HG02610 (cell line): ENCODE results near the gene DCTN4.

ENCODE experiments used
- ATAC-seq: cut with Tn5 transposase; IDR thresholded peaks from one replicate; pipeline ENCODE4 v1.9.1; 2021; ENCODE audit warnings: mild to moderate bottlenecking, moderate library complexity; ENCODE audit not compliant: unreplicated experiment

The DCTN4 gene

GRCh38 chr5:150672237-150672883 lies 86.5 kb downstream of the DCTN4 start:
- no peak for ATAC-seq

GRCh38 chr5:150671509-150672236 lies 87.1 kb downstream of the DCTN4 start:
- no peak for ATAC-seq

GRCh38 chr5:150670948-150671310 lies 87.9 kb downstream of the DCTN4 start:
- ATAC-seq = no peak

GRCh38 chr5:150670275-150670947 lies 88.4 kb downstream of the DCTN4 start:
- ATAC-seq = no peak

- no peak for ATAC-seq
Measured at GRCh38 chr5:150665044-150665443, 93.8 kb downstream of the DCTN4 start.

GRCh38 chr5:150663936-150664335 lies 94.9 kb downstream of the DCTN4 start:
- no peak for ATAC-seq

GRCh38 chr5:150662731-150663516 lies 95.9 kb downstream of the DCTN4 start:
- no peak for ATAC-seq

GRCh38 chr5:150661821-150662596 lies 96.8 kb downstream of the DCTN4 start:
- ATAC-seq = no peak

GRCh38 chr5:150661086-150661485 lies 97.7 kb downstream of the DCTN4 start, which contains the start of gene MYOZ3:
Gene MYOZ3 (plus strand): TSS chr5:150661251. CDS start chr5:150662942, 1,691 bp downstream.
- no peak for ATAC-seq

GRCh38 chr5:150660108-150660831 lies 98.5 kb downstream of the DCTN4 start:
- no peak for ATAC-seq

- no peak for ATAC-seq
Measured at GRCh38 chr5:150659360-150660107, 99.3 kb downstream of the DCTN4 start.

- no peak for ATAC-seq
Measured at GRCh38 chr5:150658699-150659265, 100.0 kb downstream of the DCTN4 start.
